Jurkat, Clone E6-1 (cell line): ENCODE measurements around the gene DGKG.

Source experiments
- DNase-seq: peaks from one replicate; pipeline ENCODE4 v3.0.0-alpha.2; 2011; ENCODE audit warnings: low read depth, low spot score
- H3K4me3 ChIP-seq: 2 replicates; pipeline ENCODE4 v1.5.1; 2011; ENCODE audit warnings: mild to moderate bottlenecking, low read length, control low read depth, moderate library complexity

The DGKG gene

DNA sequence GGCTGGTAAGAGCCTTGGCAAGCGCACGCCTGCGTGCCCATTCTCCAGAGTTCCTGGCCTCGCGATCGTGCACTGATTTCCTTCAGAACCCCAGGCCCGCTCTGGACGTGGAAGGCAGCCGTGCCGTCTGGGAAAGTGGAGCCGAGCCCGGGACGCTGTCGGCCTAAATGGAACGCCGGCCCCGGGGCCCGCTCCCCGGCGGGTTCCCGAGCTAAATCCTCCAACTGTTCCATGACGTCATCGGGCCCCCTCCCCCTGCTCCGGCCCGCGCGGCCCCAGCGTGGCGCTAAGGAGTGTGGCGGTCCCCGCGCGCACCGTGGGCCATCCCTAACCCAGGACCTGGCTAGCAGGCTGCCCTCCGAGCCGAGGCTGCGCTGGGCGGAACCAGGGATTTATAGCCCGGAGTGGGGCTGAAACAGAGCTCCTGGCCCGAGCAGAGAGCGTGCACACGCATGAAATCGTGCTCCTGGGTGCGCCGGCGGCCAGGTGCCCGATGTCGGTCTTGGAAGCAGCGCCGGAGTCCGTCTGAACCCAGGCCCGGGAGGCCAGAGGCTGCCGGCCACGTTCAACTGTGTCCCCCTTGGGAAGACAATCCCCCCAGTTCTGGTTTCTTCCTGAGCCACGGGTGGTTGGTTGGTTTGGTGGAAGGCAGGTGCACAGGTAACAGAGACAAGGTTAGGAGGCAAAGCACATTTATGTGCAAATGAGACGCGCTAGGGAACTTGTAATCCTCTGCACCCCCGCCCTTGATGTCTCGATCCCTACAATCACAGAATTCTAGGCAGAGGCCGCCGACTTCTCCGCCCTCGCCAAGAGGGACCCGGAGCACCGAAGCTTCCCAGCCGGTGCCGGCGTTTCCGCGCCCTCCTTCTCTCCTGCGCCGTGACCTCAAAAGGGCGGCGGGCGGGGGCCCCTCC lies 168.2 kb downstream of the DGKG start:
- DNase-seq: no peak
- no peak overlapping the region for H3K4me3 ChIP-seq

DNA sequence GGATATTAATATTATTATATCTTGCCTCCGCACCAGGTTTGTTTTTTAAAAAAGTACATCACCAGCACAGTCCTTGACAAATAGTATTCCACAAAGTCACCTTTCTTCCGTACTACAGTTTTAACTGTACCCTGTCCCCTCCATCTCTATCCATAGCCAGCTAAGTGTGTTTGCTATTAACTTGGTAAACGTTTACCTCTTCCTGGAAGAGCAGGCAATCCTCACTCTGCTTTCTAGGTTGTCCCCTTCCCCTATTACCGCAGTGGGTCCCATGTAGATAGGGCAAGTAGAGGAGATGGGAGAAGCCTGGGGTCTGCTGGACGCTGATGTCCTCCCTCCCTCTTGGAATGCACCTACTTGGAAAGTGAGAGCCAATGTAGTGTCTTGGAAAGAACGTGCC lies 169.2 kb downstream of the DGKG start:
- H3K4me3 ChIP-seq: no peak overlapping the region
- DNase-seq: no peak

DNA sequence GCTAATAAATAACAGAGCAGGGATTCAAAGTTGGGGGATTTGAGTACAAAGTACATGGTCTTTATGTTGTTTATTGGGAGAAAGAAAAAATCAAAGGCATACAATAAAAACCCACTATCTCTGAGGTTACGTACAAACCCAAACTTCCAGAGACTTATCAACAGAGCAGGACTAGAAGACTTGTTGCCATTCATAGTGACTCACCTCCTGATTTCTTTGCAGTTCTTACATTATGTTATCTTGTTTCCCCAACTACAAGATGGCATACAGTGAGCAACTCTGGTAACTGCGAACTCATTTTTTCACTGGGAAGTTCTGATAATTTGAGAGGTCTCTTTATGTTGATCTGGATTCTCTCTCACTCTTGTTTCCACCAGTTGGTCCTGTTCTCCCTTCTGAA lies 172.5 kb downstream of the DGKG start:
- DNase-seq: no peak
- H3K4me3 ChIP-seq: no peak overlapping the region

DNA sequence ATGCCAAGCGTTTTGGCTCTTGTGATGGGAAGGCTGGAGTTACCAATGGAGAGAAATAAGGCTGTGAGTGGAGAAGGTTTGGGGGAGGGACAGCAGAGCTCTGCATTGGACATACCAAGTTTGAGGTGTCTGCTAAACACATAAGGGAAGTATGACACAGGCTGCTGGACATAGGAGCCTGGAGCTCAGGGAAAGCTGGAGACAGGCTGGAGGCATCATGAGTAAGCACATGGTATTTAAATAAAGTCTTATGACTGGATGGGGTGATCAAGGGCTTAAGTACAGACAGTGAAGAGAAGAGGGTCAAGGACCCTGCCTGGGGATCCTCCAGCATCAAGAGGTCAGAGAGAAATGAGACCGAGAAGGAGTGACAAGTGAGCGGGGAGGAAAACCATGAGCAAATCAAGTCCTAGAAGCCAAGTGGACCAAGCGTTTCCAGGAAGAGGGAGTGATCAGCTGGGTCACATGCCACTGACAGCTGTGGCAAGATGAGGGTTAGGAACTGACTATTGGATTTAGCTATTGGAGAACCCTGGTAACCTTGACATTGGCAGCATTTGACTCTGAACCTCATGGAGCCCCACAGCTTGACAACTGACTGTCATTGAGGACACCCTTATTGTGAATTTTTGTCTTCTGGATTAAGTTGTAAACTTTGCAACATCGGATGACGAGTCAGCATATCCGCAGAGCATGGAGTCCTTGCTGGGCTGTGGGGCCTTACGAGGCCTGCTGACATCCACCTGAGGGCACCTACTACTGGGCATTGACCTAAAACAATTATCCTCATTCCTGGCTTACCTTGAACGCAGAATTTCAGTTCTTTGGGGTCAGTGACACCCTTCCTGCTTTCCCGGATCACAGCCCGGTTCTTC lies 174.4 kb downstream of the DGKG start:
- H3K4me3 ChIP-seq: no peak overlapping the region
- DNase-seq: no peak

DNA sequence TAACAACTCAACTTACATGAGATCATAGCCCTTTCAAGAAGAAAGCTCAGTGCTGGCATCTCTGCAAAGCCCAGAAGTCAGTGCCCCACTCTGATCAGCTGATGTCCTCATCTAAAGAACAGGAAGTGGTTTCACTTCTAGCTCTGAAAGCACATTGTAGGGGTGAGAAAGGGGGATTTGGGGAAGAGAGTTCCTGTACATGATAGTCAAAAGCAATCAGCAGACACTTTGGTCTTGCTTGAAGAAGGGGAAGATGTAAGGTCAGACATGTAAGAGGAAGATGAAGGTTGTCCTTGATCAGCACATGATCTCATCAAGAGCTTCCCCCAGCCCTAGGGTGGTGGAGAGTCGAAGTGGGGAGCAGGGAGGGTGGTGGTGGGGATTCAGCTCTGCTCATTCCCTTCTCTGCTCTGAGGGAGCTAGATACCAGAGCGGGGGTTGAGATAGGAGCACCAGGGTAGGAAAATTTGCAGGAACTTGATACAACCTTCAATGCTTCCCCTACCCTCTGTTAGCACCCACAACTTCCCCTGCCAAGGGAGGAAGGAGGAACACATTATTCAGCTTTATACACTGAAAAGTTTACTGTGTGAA lies 176.7 kb downstream of the DGKG start:
- peak; percentile 85 for DNase-seq
- no peak overlapping the region for H3K4me3 ChIP-seq

DNA sequence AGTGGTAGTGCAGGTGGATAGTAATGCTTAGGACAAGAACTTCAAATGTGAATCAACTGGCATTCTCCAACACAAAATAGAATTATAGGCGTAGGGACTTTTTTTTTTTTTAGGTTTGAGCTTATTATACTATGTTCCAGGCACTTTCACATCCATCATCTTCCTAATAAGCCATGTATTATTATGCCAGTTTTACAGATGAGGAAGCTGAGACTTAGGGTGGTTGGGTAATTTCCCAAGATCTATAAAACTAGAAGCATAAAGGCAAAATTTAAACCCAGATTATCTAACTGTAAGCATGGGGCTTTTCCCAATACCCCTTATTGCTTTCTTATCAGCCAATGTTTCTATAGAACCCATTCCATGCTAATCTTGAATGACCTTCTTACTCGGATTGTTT lies 178.0 kb downstream of the DGKG start:
- DNase-seq: no peak

DNA sequence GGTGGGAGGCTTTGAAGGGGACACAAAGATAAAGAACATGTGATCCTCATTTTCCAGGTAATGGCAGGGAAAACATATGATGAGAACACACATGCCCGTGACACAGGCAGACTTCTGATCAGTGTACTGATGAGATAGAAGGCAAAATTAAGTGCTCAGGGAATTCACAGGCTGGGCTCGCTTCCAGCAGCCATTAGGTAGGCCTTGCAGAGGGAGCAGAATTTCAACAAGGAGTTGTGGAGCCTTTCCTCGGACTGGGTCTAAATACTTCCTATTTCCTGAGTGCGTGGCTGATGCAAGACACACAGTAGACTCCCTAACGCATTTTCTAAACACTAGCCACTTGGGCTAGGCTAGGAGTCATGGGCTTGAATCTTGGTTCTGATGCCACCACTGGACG lies 179.2 kb downstream of the DGKG start:
- no peak overlapping the region for H3K4me3 ChIP-seq
- DNase-seq: no peak

More for the DNA sequence above, 178.0 kb downstream of the DGKG start:
- H3K4me3 ChIP-seq: no peak overlapping the region

DNA sequence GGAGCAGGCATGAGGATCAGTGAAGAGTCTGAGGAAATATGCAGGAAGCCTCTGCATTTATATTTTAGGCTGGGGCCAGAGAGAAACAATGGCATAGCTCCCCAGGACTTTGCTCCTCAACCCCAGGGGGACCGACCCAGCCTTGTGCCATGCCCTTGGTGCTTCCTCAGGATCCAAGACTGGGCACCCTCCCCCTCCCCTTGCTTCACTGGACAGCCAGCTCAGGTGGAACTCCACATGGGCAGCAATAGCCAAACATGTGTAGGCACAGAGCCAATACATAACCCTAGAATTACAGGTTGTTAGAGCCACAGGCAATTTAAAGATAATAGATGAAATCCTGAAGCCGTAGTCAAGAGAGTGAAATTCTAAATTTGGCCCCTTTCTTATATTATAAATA lies 180.1 kb downstream of the DGKG start:
- H3K4me3 ChIP-seq: no peak overlapping the region
- DNase-seq: no peak

DNA sequence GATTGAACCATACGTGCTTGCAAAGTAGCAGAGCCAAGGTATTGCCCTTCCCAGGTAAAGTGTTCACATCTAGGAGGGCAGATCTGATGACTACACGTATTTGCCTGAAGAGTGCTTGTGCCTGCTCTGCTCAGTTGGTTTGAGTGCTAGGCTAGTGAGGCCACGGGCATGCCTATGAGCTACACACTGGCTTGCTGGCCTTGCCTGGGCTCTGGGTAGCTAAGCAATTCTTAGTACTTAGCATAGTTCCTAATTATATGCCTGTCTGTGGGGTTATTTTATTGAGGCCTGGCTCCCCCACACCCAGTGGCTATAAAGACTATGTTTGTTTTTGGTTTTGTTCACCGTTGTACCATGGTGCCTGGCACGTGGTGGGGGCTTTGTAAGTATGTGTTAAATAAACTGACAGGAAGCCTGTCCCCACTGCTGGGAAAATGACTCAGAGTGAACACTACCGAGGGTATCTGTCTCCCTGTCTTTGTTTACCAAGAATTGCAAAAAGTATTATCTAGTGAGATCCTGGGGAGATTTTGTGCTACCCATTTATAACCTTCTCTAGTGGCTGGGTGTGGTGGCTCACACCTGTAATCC lies 181.0 kb downstream of the DGKG start:
- H3K4me3 ChIP-seq: no peak overlapping the region
- no peak for DNase-seq

DNA sequence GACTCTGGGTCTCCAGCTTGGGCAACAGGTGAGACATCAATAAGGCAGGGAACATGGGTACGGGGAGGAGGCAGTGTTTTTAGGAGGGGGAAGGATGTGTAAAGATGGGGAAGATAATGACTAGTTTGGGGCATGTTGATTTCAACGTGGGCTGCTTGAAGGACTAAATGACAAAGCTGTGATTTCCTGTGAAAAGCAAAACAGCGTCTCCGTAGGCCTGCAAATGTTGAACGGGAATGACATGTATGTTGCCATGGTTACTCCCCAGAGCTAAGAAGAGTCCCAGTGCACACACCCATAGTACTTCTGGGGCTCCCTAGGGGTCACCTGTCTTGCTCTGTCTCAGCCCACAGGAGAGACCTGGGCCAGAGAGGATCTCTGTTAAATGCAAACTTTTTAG lies 181.9 kb downstream of the DGKG start:
- no peak overlapping the region for H3K4me3 ChIP-seq
- DNase-seq: no peak

DNA sequence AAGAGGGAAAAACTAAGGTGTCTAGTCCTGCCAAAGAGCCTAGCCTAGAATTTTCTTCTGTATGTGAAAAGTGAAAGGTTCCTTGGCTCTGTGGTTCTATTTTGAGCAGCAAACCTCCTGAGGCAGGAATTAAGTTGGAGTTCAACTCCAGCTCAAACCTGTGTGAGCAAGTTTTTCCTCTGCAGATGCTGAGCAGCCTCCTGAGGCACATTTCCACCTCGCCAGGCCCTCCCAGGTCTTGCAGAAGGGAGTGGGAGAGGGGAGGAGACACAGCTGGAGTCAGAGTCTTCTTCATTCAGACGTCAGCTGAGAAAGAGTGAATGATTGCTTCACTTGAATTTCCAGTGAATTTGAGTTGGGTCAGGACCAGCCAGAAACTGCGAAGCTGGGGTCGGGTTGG lies 183.6 kb downstream of the DGKG start:
- no peak for DNase-seq
- no peak overlapping the region for H3K4me3 ChIP-seq

DNA sequence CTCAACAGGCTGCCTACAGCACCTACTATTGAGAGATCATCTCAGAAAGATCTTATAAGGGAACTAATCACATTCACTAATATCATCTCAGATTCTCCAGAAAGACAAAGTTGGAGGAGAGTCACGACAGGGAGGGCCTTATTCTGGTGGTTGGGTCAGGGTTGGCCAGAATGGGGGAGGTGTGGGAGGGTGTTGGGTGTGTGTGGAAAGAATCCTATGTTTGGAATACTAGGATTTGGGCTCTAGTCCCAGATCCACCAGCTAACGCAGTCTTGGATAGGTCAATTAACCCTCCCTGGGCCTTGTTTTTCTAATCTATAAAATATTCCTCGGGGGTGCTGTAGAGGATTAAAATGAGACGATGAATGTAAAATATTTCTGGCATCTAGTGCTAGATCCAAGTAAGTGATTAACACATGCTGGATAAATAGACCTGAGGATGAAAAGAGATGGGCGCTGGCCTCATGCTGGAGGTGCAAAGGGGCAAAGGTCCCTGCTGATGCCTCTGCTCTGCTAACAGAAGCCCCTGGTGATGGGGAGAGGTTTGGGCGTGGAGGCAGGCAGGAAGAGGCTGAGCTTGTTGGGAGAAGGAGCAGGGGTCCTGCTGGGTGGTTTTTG lies 185.6 kb downstream of the DGKG start:
- DNase-seq: no peak
- H3K4me3 ChIP-seq: no peak overlapping the region

DNA sequence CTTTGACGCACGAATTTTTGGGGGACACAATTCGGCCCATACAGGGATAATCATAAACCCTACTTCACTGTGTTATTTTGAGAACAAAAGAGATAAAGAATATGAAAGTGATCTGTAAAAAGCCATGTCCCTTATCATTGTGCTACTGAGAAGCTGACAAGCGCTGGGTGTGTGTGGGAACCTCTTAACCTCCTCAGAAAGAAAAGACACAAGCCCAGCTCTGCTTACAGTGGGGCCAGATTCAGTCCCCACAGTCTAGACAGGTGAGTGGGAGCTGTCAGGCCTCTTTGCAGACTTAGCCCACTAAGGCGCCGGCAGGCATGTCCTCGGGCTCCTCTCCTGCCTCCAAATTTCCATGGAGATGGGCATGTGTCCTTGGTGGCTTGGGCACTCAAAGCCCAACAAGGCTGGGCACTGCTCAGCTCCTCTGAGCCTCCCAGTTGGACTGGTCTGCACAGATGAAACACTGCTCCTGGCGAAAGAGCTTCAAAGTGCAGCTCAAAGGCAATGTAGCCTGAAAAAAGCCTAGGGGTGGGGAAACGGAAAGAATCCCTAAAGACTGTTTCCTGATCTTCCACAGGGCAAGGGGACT lies 188.7 kb downstream of the DGKG start:
- DNase-seq: no peak
- no peak overlapping the region for H3K4me3 ChIP-seq

DNA sequence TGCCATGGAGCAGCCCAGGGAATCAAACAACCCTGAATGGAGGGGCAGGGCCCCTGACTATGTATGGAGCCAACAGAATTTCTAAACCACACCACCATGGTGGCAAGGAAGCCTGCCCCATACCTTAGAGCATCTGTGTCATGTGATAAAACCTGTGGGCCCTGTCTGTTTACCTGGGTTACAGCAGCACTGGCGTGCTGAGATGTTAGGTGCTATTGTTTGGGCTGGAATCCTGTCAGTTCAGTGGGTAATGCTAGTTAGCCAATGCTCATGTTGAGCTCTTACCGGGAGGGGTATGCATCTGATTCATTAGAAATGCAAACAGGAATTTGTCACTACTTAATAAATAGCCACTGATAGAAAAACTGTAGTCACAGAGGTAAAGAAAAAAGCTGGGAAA lies 189.7 kb downstream of the DGKG start:
- no peak for DNase-seq
- H3K4me3 ChIP-seq: no peak overlapping the region

DNA sequence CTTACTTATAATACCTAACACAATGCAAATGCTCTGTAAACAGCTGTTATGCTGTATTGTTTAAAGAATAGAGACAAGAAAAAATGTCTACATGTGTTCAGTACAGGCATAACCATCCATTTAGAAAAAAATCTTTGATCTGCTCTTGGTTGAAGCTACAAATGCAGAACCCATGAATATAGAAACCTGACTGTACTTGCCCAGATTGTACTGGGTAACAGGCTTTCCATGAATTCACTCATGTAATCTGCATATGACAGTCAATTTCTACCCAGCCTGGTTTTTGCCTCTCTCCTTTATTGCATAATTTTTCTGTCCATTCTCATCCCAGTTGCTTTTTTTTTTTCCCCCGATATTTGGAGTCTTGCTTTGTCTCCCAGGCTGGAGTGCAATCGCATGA lies 190.5 kb downstream of the DGKG start:
- H3K4me3 ChIP-seq: no peak overlapping the region
- DNase-seq: no peak

DNA sequence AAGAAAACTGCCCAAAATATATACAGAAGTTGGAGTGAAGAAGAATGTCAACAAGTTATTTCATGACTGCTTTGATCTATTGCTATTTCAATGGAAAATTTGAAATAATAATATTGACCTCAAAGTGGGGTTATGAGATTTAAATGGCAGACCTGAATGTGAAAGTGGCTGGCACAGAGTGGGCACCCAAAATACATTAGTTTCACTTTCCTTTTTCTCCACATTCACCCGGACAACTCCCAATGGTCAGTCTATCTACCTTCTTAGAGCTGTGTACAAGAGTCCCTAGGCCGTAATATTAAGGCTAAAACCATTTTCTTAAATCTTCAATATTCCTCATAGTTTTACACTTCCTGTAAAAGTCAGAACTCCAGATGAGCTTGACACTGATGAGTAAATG lies 191.5 kb downstream of the DGKG start:
- no peak for DNase-seq
- H3K4me3 ChIP-seq: no peak overlapping the region

DNA sequence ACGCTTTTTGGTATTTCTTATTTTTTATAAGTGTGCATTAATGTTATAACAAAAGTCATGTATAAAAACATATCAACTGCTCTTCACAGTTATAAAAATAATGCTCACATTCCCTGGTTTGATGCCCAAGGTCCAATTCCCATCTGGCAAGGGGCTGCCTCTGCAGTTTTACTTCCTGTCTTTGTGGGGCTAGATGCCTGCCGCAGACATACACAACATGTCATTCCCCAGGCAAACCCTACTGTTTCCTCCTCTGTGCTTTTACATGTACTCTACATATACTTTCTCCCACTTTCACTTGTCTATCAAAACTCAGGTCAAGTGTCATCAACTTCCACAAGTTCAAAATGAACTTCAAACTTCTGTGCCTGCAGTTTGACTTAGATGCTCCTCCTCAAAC lies 192.7 kb downstream of the DGKG start:
- no peak overlapping the region for H3K4me3 ChIP-seq
- no peak for DNase-seq

DNA sequence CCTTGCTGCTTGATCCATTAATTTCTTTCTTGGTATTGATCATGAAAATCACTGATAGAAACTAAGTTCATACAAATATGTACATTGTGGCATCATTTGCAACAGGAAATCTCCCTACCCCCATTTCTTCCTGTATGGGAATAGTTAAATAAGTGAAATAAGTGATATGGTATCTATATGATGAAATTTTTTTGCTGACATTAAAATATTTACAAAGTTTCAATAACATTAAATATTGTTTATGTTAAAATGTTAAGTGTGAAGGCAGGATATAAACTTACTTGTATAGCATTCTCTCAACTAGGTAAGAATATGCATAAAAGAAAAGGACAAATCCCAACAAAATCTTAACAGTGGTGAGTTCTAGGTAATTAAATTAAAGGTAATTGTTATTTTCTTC lies 193.1 kb downstream of the DGKG start:
- no peak for DNase-seq
- no peak overlapping the region for H3K4me3 ChIP-seq
